ENCODE data around the gene LRRC41. TPM values are rescaled to one million over a fixed set of nuclear protein-coding genes. Genes with fewer than 3 reads are reported as not detected.

LRRC41 gene
- total RNA-seq, 2 experiments from 2014 or later, result 23.0 to 24.3 TPM

GRCh38 chr1:46274225-46275029 is 29.0 kb downstream of the LRRC41 start:
- Mint-ChIP-seq H3K9me3 (no peaks in the 10 kb centered on the region), H3K36me3 (ENCODE audit: low read depth) (peaks cover 13% of the 10 kb centered on the region), H3K4me1 (ENCODE audit: low read depth) (no peaks in the 10 kb centered on the region), H3K27me3 (no peaks in the 10 kb centered on the region), H3K4me3 (no peak overlapping the region), H3K27ac (no peak overlapping the region)
- ChIA-PET CTCF (no interaction called here), POLR2A (interaction anchor here (1.4 to 1.6 kb wide), 2 partner anchors 27 to 28 kb away, joined by 4 to 7 read pairs; partner anchors contain the start of genes LRRC41, RAD54L and UQCRH)
- no peak overlapping the region for H3K4me3 ChIP-seq (ENCODE audit: low read length)
- no peak overlapping the region for H3K27ac ChIP-seq (ENCODE audit: low read depth in 1 of 2, low read length in 2 of 2)
- no peaks in the 10 kb centered on the region for H3K9me3 ChIP-seq (ENCODE audit: control insufficient read depth in 1 of 2, insufficient read depth in 1 of 2, low read length in 2 of 2)
- no peaks in the 10 kb centered on the region for H3K27me3 ChIP-seq (ENCODE audit: control insufficient read depth in 1 of 2, insufficient read depth in 2 of 2, low read length in 2 of 2)
- ATAC-seq (ENCODE audit: poor library complexity), result no peak
- TF ChIP-seq CTCF (IDR thresholded peaks at IDR 0.05), result no peak
- no peak for DNase-seq
- no peaks in the 10 kb centered on the region for H3K4me1 ChIP-seq (ENCODE audit: insufficient read depth, low read length)
- intact Hi-C loops (cut with DNase I, micrococcal nuclease), result no loop called here
- H3K36me3 ChIP-seq (ENCODE audit: insufficient read depth, low read length), result peaks cover 6% of the 10 kb centered on the region

- H3K36me3 ChIP-seq (ENCODE audit: insufficient read depth, low read length), result no peaks in the 10 kb centered on the region
- no peaks in the 10 kb centered on the region for H3K36me3 Mint-ChIP-seq (ENCODE audit: low read depth)
- POLR2A ChIA-PET, result no interaction called here
Observed at GRCh38 chr1:46268578-46268977, 34.8 kb downstream of the LRRC41 start.

GRCh38 chr1:46263146-46263545 is 40.3 kb downstream of the LRRC41 start:
- no peak for DNase-seq
- Mint-ChIP-seq H3K27me3 (no peaks in the 10 kb centered on the region), H3K9me3 (no peaks in the 10 kb centered on the region), H3K4me3 (no peak overlapping the region), H3K4me1 (ENCODE audit: low read depth) (no peaks in the 10 kb centered on the region), H3K27ac (no peak overlapping the region), H3K36me3 (ENCODE audit: low read depth) (no peaks in the 10 kb centered on the region)
- no peak overlapping the region for H3K27ac ChIP-seq (ENCODE audit: low read depth in 1 of 2, low read length in 2 of 2)
- POLR2A ChIA-PET, result no interaction called here
- H3K4me3 ChIP-seq (ENCODE audit: low read length), result no peak overlapping the region
- no peaks in the 10 kb centered on the region for H3K27me3 ChIP-seq (ENCODE audit: control insufficient read depth in 1 of 2, insufficient read depth in 2 of 2, low read length in 2 of 2)
- no peak for ATAC-seq (ENCODE audit: poor library complexity)
- no peak for TF ChIP-seq CTCF (IDR thresholded peaks at IDR 0.05)
- CTCF ChIA-PET, result no interaction called here
- H3K4me1 ChIP-seq (ENCODE audit: insufficient read depth, low read length), result no peaks in the 10 kb centered on the region
- H3K36me3 ChIP-seq (ENCODE audit: insufficient read depth, low read length), result no peaks in the 10 kb centered on the region
- H3K9me3 ChIP-seq (ENCODE audit: control insufficient read depth in 1 of 2, insufficient read depth in 1 of 2, low read length in 2 of 2), result no peaks in the 10 kb centered on the region
- intact Hi-C loops (cut with DNase I, micrococcal nuclease), result no loop called here

More at GRCh38 chr1:46268578-46268977, 34.8 kb downstream of the LRRC41 start:
- no peak overlapping the region for H3K27ac ChIP-seq (ENCODE audit: low read depth in 1 of 2, low read length in 2 of 2)
- ATAC-seq (ENCODE audit: poor library complexity) (no peak), DNase-seq (no peak)
- Mint-ChIP-seq H3K27ac (no peak overlapping the region), H3K9me3 (no peaks in the 10 kb centered on the region), H3K27me3 (no peaks in the 10 kb centered on the region), H3K4me3 (no peak overlapping the region), H3K4me1 (ENCODE audit: low read depth) (no peaks in the 10 kb centered on the region)
- intact Hi-C loops (cut with DNase I, micrococcal nuclease), result no loop called here
- no peak for TF ChIP-seq CTCF (IDR thresholded peaks at IDR 0.05)
- no peaks in the 10 kb centered on the region for H3K4me1 ChIP-seq (ENCODE audit: insufficient read depth, low read length)
- H3K4me3 ChIP-seq (ENCODE audit: low read length), result no peak overlapping the region
- CTCF ChIA-PET, result no interaction called here
- no peaks in the 10 kb centered on the region for H3K27me3 ChIP-seq (ENCODE audit: control insufficient read depth in 1 of 2, insufficient read depth in 2 of 2, low read length in 2 of 2)
- no peaks in the 10 kb centered on the region for H3K9me3 ChIP-seq (ENCODE audit: control insufficient read depth in 1 of 2, insufficient read depth in 1 of 2, low read length in 2 of 2)

Measured in CD4-positive, alpha-beta T cell (primary cell).